GM21381 (cell line): ENCODE data around the gene FOXD2.
A peak's percentile ranks its signal among the peaks of the same experiment; 100 is the strongest.

Source experiments
- ATAC-seq: cut with Tn5 transposase; IDR thresholded peaks from one replicate; pipeline ENCODE4 v1.9.1; 2021; ENCODE audit warnings: mild to moderate bottlenecking, moderate library complexity; ENCODE audit not compliant: unreplicated experiment

The FOXD2 gene

GRCh38 chr1:47437447-47438164 is at the start of gene FOXD2:
Gene FOXD2 (plus strand): TSS chr1:47438044. CDS start chr1:47438136, 92 bp downstream.
- ATAC-seq: peak; percentile 86

GRCh38 chr1:47388891-47389238 is 49.0 kb upstream of the FOXD2 start:
- peak; percentile 81 for ATAC-seq

GRCh38 chr1:47389731-47390130 is 48.1 kb upstream of the FOXD2 start:
- ATAC-seq: no peak

- ATAC-seq: no peak
Observed at GRCh38 chr1:47390843-47391242, 47.0 kb upstream of the FOXD2 start.

- ATAC-seq: no peak
Observed at GRCh38 chr1:47393141-47393540, 44.7 kb upstream of the FOXD2 start.

- ATAC-seq: no peak
Observed at GRCh38 chr1:47395433-47395832, 42.4 kb upstream of the FOXD2 start.

- no peak for ATAC-seq
Observed at GRCh38 chr1:47396671-47397196, 41.1 kb upstream of the FOXD2 start.

GRCh38 chr1:47399138-47399845 is 38.6 kb upstream of the FOXD2 start:
- no peak for ATAC-seq

- no peak for ATAC-seq
Observed at GRCh38 chr1:47399846-47400155, 38.0 kb upstream of the FOXD2 start.

GRCh38 chr1:47401761-47402160 is 36.1 kb upstream of the FOXD2 start:
- no peak for ATAC-seq

- no peak for ATAC-seq
Observed at GRCh38 chr1:47402591-47402990, 35.3 kb upstream of the FOXD2 start.

- ATAC-seq: no peak
Observed at GRCh38 chr1:47403321-47403910, 34.4 kb upstream of the FOXD2 start.

GRCh38 chr1:47405697-47406096 is 32.1 kb upstream of the FOXD2 start:
- no peak for ATAC-seq

- no peak for ATAC-seq
Observed at GRCh38 chr1:47406966-47407365, 30.9 kb upstream of the FOXD2 start.

- no peak for ATAC-seq
Observed at GRCh38 chr1:47407481-47407880, 30.4 kb upstream of the FOXD2 start.

- ATAC-seq: no peak
Observed at GRCh38 chr1:47409311-47410067, 28.4 kb upstream of the FOXD2 start.

- ATAC-seq: no peak
Observed at GRCh38 chr1:47410068-47410455, 27.8 kb upstream of the FOXD2 start.

GRCh38 chr1:47411436-47411835 is 26.4 kb upstream of the FOXD2 start:
- no peak for ATAC-seq

GRCh38 chr1:47412437-47412836 is 25.4 kb upstream of the FOXD2 start:
- no peak for ATAC-seq

GRCh38 chr1:47415728-47416318 is 22.0 kb upstream of the FOXD2 start, which contains the start of gene FOXE3:
Gene FOXE3 (plus strand): TSS chr1:47416285. CDS start chr1:47416316, 31 bp downstream.
- no peak for ATAC-seq
